GM23338 (cell line): ENCODE results near the gene DNM2. TPM values are rescaled to one million over a fixed set of nuclear protein-coding genes. Genes with fewer than 3 reads are reported as not detected.

Source experiments
- ATAC-seq: fragments of 200-7000 bp; cut with Tn5 transposase; 3 replicates; pipeline ENCODE4 v1.9.1; 2020
- DNase-seq: peaks from one replicate; pipeline ENCODE4 v3.0.0-alpha.2; 2015; ENCODE audit warnings: low spot score
- H2AFZ ChIP-seq: fragments of 200-600 bp; sonication (generic); 2 replicates; pipeline ENCODE4 v1.8.0; 2016; ENCODE audit warnings: antibody characterized with exemption, mild to moderate bottlenecking, moderate library complexity
- H3F3A ChIP-seq: fragments of 200-600 bp; sonication (generic); replicated peaks from 2 replicates; pipeline ENCODE4 v1.8.0; 2017; ENCODE audit warnings: antibody characterized with exemption, mixed run types, low read depth
- H3K27ac ChIP-seq: fragments of 200-600 bp; sonication (generic); 2 replicates; pipeline ENCODE4 v1.6.1; 2016; ENCODE audit warnings: low read depth
- H3K27me3 ChIP-seq: fragments of 200-600 bp; sonication (generic); 2 replicates; pipeline ENCODE4 v1.8.0; 2016; ENCODE audit warnings: mild to moderate bottlenecking, mixed run types, moderate library complexity; ENCODE audit not compliant: insufficient read depth
- H3K36me3 ChIP-seq: fragments of 200-600 bp; sonication (generic); 2 replicates; pipeline ENCODE4 v1.8.0; 2016; ENCODE audit warnings: mild to moderate bottlenecking; ENCODE audit not compliant: insufficient read depth
- H3K4me1 ChIP-seq: fragments of 200-600 bp; sonication (generic); 2 replicates; pipeline ENCODE4 v1.8.0; 2016; ENCODE audit warnings: mild to moderate bottlenecking, moderate library complexity; ENCODE audit not compliant: insufficient read depth
- H3K4me2 ChIP-seq: fragments of 200-600 bp; sonication (generic); 2 replicates; pipeline ENCODE4 v1.7.1; 2017; ENCODE audit warnings: mixed run types
- H3K4me3 ChIP-seq: fragments of 200-600 bp; sonication (generic); 2 replicates; pipeline ENCODE4 v1.6.1; 2016; ENCODE audit warnings: mixed run types
- H3K79me2 ChIP-seq: fragments of 200-600 bp; sonication (generic); replicated peaks from 2 replicates; pipeline ENCODE4 v1.8.0; 2017; ENCODE audit warnings: mild to moderate bottlenecking; ENCODE audit not compliant: insufficient read depth
- H3K9me2 ChIP-seq: fragments of 200-600 bp; sonication (generic); 2 replicates; pipeline ENCODE4 v1.8.0; 2017; ENCODE audit not compliant: insufficient read depth
- H4K20me1 ChIP-seq: fragments of 200-600 bp; sonication (generic); replicated peaks from 2 replicates; pipeline ENCODE4 v1.8.0; 2017; ENCODE audit warnings: mild to moderate bottlenecking; ENCODE audit not compliant: insufficient read depth
- H3K27ac Mint-ChIP-seq: 2 replicates; pipeline ENCODE4 v1.8.0; 2020; ENCODE audit warnings: inconsistent platforms, mild to moderate bottlenecking, moderate library complexity, mixed read lengths
- H3K27me3 Mint-ChIP-seq: 3 replicates; pipeline ENCODE4 v1.8.0; 2022; ENCODE audit warnings: low read depth, mild to moderate bottlenecking, moderate library complexity, mixed read lengths, inconsistent platforms; ENCODE audit not compliant: insufficient read depth, poor library complexity
- H3K36me3 Mint-ChIP-seq: 3 replicates; pipeline ENCODE4 v1.8.0; 2021; ENCODE audit warnings: low read depth, mild to moderate bottlenecking, inconsistent platforms, moderate library complexity, mixed read lengths
- H3K4me1 Mint-ChIP-seq: 3 replicates; pipeline ENCODE4 v1.8.0; 2020; ENCODE audit warnings: mild to moderate bottlenecking, inconsistent platforms, mixed read lengths
- H3K4me3 Mint-ChIP-seq: 3 replicates; pipeline ENCODE4 v1.8.0; 2021; ENCODE audit warnings: moderate library complexity, mild to moderate bottlenecking, inconsistent platforms, mixed read lengths
- H3K9me3 Mint-ChIP-seq: 3 replicates; pipeline ENCODE4 v1.8.0; 2020; ENCODE audit warnings: moderate library complexity, mild to moderate bottlenecking, inconsistent platforms, mixed read lengths
- CREB1 ChIP-seq: fragments of 250-450 bp; sonication (Bioruptor Pico); IDR thresholded peaks from 2 replicates; pipeline ENCODE4 v1.5.0; 2020; ENCODE audit warnings: low read depth, mild to moderate bottlenecking, moderate library complexity
- EZH2 ChIP-seq: fragments of 200-600 bp; sonication (generic); IDR thresholded peaks from one replicate; pipeline ENCODE4 v1.8.0; 2017; ENCODE audit warnings: antibody characterized with exemption, mild to moderate bottlenecking, low read depth; ENCODE audit not compliant: unreplicated experiment
- EZH2phosphoT487 ChIP-seq: fragments of 200-600 bp; sonication (generic); IDR thresholded peaks from one replicate; pipeline ENCODE4 v1.8.1; 2018; ENCODE audit warnings: antibody characterized with exemption; ENCODE audit not compliant: unreplicated experiment
- NANOG ChIP-seq: IDR thresholded peaks from 2 replicates; pipeline ENCODE4 v1.6.1; 2016; ENCODE audit warnings: antibody characterized with exemption, borderline replicate concordance
- POLR2AphosphoS5 ChIP-seq: IDR thresholded peaks from 2 replicates; pipeline ENCODE4 v1.6.1; 2016; ENCODE audit warnings: antibody characterized with exemption, low read depth
- STAT1 ChIP-seq: IDR thresholded peaks from one replicate; pipeline ENCODE4 v1.6.1; 2016; ENCODE audit warnings: antibody characterized with exemption; ENCODE audit not compliant: unreplicated experiment
- ZNF114 ChIP-seq: fragments of 250-450 bp; sonication (Bioruptor Pico); IDR thresholded peaks from 2 replicates; pipeline ENCODE4 v1.5.0; 2020; ENCODE audit warnings: mild to moderate bottlenecking, moderate library complexity
- ZNF331 ChIP-seq: fragments of 250-450 bp; sonication (Bioruptor Pico); IDR thresholded peaks from 2 replicates; pipeline ENCODE4 v1.5.0; 2020; ENCODE audit warnings: low read depth, mild to moderate bottlenecking, moderate library complexity
- polyA plus RNA-seq: library from polyadenylated mRNA; unstranded; fragments of >200 nt; fragmentation: Nextera tagmentation; extraction: Ambion mirVana; gene quantifications from 2 replicates; pipeline ENCODE4 v1.2.1, GENCODE V29; 2016
- total RNA-seq: library from RNA; depleted of rRNA; stranded (reverse); fragments of >200 nt; shearing (Covaris generic); gene quantifications from 2 replicates; pipeline ENCODE4 v1.2.3, GENCODE V29; 2014
- TF ChIP-seq, protein P1 (sequence below), 2 experiments: fragments of 200-600 bp in 1 of 2; sonication (generic) in 1 of 2; conservative IDR thresholded peaks; 2 replicates each; pipeline versions ENCODE4 v1.5.1 to v1.6.1; 2016 to 2017; ENCODE audit warnings: antibody characterized with exemption in 2 of 2, low read depth in 2 of 2, mild to moderate bottlenecking in 2 of 2, moderate library complexity in 1 of 2
- TF ChIP-seq, protein P2 (sequence below): IDR thresholded peaks from one replicate; pipeline ENCODE4 v1.6.1; 2018; ENCODE audit warnings: antibody characterized with exemption; ENCODE audit not compliant: unreplicated experiment

DNM2 gene
- total and polyA plus RNA-seq, 2 experiments from 2014 or later, result 40.7 to 138 TPM

DNA sequence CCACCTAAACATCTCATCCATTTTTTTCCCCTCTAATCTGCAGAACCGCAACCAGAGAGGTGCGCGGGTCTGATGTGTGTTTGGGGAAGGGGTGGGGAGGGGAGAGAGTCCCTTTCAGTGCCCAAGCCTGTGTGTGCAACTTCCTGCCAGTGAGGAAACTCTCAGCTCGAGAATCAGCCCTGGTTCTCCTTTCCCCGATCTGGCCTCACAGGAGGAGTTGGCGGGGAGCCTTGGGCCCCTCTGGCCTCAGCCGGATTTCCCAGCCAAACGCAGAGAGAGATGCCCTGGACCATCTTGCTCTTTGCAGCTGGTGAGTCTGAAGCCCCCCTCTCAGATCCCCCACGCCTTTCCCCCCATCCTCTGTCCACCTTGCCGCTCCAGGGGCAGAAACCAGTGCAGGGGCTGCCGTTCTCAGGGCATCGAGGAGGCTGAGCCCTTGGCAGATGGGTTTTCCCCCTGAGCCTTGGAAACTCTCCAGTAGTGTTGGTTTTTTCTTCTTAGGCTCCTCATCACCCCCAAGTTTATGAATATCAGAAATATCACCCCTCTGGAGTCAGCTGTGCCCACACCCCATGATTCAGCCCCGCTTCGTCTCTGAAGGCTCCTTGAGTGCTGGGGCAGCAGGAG is 130.5 kb downstream of the DNM2 start, which contains the start of gene C19orf38:
Gene C19orf38, plus strand, starts transcription at position 186 of the 627 bp plus-strand sequence. Its CDS starts 94 bp downstream, at position 280.
- no peaks in the 10 kb centered on the region for H3K4me1 ChIP-seq
- H3K27me3 ChIP-seq, result no peaks in the 10 kb centered on the region
- DNase-seq, result no peak
- Mint-ChIP-seq H3K36me3 (no peaks in the 10 kb centered on the region; the same call in 2 of the 3 replicates), H3K4me3 (no peak within 1 kb of the TSS), H3K9me3 (peaks cover 15% of the 10 kb centered on the region), H3K4me1 (no peaks in the 10 kb centered on the region), H3K27me3 (peaks cover 13% of the 10 kb centered on the region), H3K27ac (no peak within 1 kb of the TSS)
- H3F3A ChIP-seq, result no peaks in the 10 kb centered on the region
- H3K9me2 ChIP-seq, result no peaks in the 10 kb centered on the region; the same call in 1 of the 2 replicates
- H3K4me3 ChIP-seq, result no peak within 1 kb of the TSS
- ATAC-seq, result no peak
- no peak within 1 kb of the TSS for H3K4me2 ChIP-seq
- no peaks in the 10 kb centered on the region for H4K20me1 ChIP-seq
- H3K27ac ChIP-seq, result no peak within 1 kb of the TSS
- H3K79me2 ChIP-seq, result no peaks in the 10 kb centered on the region
- TF ChIP-seq EZH2, result no peak
- no peak for TF ChIP-seq POLR2AphosphoS5
- TF ChIP-seq, protein P1, sequence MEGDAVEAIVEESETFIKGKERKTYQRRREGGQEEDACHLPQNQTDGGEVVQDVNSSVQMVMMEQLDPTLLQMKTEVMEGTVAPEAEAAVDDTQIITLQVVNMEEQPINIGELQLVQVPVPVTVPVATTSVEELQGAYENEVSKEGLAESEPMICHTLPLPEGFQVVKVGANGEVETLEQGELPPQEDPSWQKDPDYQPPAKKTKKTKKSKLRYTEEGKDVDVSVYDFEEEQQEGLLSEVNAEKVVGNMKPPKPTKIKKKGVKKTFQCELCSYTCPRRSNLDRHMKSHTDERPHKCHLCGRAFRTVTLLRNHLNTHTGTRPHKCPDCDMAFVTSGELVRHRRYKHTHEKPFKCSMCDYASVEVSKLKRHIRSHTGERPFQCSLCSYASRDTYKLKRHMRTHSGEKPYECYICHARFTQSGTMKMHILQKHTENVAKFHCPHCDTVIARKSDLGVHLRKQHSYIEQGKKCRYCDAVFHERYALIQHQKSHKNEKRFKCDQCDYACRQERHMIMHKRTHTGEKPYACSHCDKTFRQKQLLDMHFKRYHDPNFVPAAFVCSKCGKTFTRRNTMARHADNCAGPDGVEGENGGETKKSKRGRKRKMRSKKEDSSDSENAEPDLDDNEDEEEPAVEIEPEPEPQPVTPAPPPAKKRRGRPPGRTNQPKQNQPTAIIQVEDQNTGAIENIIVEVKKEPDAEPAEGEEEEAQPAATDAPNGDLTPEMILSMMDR (conservative IDR thresholded peaks at IDR 0.05; ENCODE audit: low read depth in 2 of 2), result no peak
- TF ChIP-seq, protein P2, sequence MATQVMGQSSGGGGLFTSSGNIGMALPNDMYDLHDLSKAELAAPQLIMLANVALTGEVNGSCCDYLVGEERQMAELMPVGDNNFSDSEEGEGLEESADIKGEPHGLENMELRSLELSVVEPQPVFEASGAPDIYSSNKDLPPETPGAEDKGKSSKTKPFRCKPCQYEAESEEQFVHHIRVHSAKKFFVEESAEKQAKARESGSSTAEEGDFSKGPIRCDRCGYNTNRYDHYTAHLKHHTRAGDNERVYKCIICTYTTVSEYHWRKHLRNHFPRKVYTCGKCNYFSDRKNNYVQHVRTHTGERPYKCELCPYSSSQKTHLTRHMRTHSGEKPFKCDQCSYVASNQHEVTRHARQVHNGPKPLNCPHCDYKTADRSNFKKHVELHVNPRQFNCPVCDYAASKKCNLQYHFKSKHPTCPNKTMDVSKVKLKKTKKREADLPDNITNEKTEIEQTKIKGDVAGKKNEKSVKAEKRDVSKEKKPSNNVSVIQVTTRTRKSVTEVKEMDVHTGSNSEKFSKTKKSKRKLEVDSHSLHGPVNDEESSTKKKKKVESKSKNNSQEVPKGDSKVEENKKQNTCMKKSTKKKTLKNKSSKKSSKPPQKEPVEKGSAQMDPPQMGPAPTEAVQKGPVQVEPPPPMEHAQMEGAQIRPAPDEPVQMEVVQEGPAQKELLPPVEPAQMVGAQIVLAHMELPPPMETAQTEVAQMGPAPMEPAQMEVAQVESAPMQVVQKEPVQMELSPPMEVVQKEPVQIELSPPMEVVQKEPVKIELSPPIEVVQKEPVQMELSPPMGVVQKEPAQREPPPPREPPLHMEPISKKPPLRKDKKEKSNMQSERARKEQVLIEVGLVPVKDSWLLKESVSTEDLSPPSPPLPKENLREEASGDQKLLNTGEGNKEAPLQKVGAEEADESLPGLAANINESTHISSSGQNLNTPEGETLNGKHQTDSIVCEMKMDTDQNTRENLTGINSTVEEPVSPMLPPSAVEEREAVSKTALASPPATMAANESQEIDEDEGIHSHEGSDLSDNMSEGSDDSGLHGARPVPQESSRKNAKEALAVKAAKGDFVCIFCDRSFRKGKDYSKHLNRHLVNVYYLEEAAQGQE, result no peak
- TF ChIP-seq STAT1, result no peak
- no peak for TF ChIP-seq ZNF331 (CRISPR knock-in tag)
- TF ChIP-seq EZH2phosphoT487, result no peak
- H2AFZ ChIP-seq, result no peak within 1 kb of the TSS
- H3K36me3 ChIP-seq, result no peaks in the 10 kb centered on the region

DNA sequence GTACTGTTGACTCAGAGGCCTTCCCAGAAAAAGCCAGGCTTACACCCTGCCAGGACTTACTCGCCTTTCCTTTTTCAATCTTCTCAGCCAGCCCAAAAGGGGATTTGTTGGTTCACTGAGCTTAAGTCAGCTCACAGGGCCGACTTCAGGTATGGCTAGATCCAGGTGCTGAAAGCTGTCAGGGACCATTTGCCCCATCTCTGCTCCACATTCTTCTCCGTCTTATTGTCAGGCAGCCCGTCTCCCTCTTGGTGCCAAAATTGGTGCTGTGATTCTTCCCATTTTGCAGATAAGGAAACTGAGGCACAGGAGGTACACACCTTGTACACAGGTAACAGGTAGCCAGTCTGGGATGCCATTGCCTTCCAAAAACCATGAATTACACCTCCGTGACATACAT is 132.8 kb downstream of the DNM2 start:
- no peaks in the 10 kb centered on the region for H4K20me1 ChIP-seq
- H3K4me1 Mint-ChIP-seq, result no peaks in the 10 kb centered on the region
- no peak overlapping the region for H3K4me3 Mint-ChIP-seq
- H3K9me2 ChIP-seq, result no peaks in the 10 kb centered on the region; the same call in 1 of the 2 replicates
- H3K27ac Mint-ChIP-seq, result no peak overlapping the region
- H3K27me3 ChIP-seq, result no peaks in the 10 kb centered on the region
- peaks cover 5% of the 10 kb centered on the region for H3K9me3 Mint-ChIP-seq
- H3K4me3 ChIP-seq, result no peak overlapping the region
- DNase-seq (no peak), ATAC-seq (no peak)
- no peak overlapping the region for H3K27ac ChIP-seq
- H3K36me3 ChIP-seq, result no peaks in the 10 kb centered on the region
- no peaks in the 10 kb centered on the region; the same call in 2 of the 3 replicates for H3K36me3 Mint-ChIP-seq
- H3K79me2 ChIP-seq, result no peaks in the 10 kb centered on the region
- peaks cover 13% of the 10 kb centered on the region for H3K27me3 Mint-ChIP-seq
- no peak overlapping the region for H3K4me2 ChIP-seq
- no peaks in the 10 kb centered on the region for H3F3A ChIP-seq
- H3K4me1 ChIP-seq, result no peaks in the 10 kb centered on the region
- no peak overlapping the region for H2AFZ ChIP-seq
- TF ChIP-seq NANOG, result no peak
- TF ChIP-seq ZNF114 (CRISPR knock-in tag), result no peak
- no peak for TF ChIP-seq CREB1 (CRISPR knock-in tag)
- TF ChIP-seq POLR2AphosphoS5, result no peak
- TF ChIP-seq ZNF331 (CRISPR knock-in tag), result no peak
- TF ChIP-seq EZH2phosphoT487, result no peak
